GM13976 (cell line): ENCODE results near the gene ALDH3A1.
"Not testable (repeated sequence)": the region's sequence is repeated elsewhere in the genome, so short reads cannot be mapped to it uniquely, and the experiment has no call there.

ENCODE experiments used
- DNase-seq: peaks from one replicate; pipeline ENCODE4 v3.0.0; 2012; ENCODE audit warnings: low spot score
- in situ Hi-C: fragments of 300-500 bp; cut with MboI; formaldehyde crosslinking; loops from one replicate; pipeline ENCODE4 v1.12.0; 2022; ENCODE audit warnings: low sequenced_read_pairs, mixed read lengths, inconsistent platforms; ENCODE audit not compliant: unreplicated experiment
- TF ChIP-seq, protein P1 (sequence below): IDR thresholded peaks from 2 replicates; pipeline ENCODE4 v1.5.1; 2012; ENCODE audit warnings: borderline replicate concordance, mild to moderate bottlenecking; ENCODE audit not compliant: insufficient read depth; ENCODE audit errors: extremely low read depth, missing control alignments, control extremely low read depth

The ALDH3A1 gene

DNA sequence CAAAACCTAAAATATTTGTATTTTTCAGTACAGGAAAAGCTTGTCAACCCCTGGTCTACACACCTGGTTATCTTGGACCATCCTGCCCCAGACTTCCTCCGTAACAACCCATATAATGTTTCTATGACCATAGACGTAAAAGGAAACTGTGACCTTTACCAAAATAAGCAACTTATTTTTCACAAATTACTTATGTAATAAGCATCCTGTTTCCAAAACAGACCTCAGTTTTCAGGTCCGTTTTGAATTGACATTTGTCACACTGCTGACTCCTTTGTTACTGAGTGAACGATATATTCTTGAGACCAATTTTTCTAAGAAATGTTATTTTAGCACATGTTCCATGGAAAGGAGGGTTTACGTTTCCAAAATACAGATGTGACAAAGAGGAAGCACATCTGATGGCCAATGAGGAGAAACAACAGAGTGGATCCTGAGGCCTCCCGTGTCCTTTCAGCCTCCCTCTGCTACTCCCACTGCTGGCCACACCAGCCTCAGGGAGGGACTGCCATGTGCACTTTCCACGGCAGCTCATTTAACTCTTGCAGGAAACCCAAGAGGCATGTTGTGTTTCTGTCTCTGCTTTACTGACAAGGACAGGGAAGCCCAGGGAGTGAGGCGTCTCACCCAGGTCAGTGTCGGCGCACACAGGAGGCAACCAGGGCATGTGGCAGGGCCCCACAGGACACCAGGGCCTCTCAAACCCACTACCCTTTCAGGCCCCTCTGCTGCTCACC lies 20.1 kb upstream of the ALDH3A1 start:
- TF ChIP-seq, protein P1, sequence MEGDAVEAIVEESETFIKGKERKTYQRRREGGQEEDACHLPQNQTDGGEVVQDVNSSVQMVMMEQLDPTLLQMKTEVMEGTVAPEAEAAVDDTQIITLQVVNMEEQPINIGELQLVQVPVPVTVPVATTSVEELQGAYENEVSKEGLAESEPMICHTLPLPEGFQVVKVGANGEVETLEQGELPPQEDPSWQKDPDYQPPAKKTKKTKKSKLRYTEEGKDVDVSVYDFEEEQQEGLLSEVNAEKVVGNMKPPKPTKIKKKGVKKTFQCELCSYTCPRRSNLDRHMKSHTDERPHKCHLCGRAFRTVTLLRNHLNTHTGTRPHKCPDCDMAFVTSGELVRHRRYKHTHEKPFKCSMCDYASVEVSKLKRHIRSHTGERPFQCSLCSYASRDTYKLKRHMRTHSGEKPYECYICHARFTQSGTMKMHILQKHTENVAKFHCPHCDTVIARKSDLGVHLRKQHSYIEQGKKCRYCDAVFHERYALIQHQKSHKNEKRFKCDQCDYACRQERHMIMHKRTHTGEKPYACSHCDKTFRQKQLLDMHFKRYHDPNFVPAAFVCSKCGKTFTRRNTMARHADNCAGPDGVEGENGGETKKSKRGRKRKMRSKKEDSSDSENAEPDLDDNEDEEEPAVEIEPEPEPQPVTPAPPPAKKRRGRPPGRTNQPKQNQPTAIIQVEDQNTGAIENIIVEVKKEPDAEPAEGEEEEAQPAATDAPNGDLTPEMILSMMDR, result no peak
- DNase-seq, result peak; percentile 58
- in situ Hi-C loops, result loop anchor here (10.0 kb wide), 1 partner anchor 403 kb away; the partner anchor contains the start of gene B9D1

DNA sequence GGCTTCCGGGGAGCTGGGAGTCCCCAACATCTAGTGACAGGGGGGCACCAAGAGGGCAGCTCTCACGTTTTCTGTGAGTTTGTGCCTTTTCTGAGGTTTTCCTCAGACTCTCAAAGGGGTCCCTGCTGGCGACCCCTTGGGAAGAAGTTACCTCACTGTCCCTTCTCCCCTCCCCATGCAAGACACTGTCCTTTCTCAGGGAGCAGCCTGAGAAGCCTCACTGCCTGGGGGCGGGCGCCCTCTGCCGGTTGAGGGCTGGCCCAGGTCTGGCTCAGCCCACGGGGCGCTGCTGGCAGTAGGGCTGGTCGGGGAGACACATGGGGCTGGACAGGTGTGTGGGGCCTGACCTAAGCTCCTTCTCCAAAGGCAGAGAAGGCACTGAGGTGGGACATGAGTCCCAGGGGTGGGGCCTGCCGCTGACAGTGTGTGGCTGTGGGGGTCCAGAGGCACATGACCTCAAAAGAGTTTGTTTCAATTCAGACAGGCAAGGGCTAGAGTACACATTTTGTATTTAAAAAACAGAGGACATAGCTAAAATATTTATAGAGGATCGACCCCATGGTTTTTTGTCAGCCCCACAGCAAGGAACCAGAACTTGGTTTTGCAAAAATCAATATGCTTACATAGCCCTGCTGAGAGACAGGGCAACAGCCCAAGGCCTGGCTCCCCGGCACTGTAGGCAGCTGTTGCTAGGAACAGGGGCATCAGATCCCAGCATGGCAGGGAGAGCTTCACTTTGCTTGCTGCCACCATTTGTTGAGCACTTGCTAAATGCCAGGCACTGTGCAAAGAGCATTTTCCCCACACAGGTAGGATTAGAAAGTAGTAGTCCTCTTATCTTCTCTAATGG lies 18.5 kb upstream of the ALDH3A1 start:
- in situ Hi-C loops, result loop anchor here (10.0 kb wide), 1 partner anchor 402 kb away; the partner anchor contains the start of gene B9D1
- TF ChIP-seq, protein P1, result peak; percentile 99
- peak; percentile 89 for DNase-seq

DNA sequence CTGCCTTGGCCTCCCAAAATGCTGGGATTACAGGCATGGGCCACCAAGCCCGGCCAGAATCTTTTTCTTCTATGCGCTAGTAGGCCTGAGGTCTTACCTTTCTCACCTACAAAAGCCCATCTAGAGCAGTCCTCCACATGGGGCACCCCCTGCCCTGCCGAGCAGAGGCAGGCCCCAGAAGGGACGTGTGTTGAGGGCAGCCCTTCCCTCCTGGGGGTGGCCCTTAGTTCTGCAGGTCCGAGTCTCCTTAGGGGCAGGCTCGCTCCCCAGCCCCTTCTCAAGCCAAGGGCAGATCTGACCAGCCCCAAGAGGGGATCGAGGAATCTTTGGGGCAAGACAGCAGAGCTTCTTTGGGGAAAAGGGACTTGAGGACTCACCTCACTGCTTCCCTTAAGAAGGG lies 17.9 kb upstream of the ALDH3A1 start:
- TF ChIP-seq, protein P1, result no peak
- in situ Hi-C loops, result loop anchor here (10.0 kb wide), 1 partner anchor 401 kb away; the partner anchor contains the start of gene B9D1
- DNase-seq, result peak; percentile 10

DNA sequence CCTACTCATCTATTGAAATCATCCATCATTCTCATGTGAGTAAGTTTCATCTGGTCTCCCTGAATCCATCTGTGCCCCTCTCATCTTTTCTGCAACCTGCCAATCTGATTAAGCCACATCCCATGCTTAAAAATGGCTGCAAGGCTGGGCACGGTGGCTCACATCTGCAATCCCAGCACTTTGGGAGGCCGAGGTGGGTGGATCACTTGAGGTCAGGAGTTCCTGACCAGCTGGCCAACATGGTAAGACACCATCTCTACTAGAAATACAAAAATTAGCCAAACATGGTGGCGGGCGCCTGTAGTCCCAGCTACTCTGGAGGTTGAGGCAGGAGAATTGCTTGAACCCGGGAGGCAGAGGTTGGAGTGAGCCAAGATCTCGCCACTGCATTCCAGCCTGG lies 15.9 kb upstream of the ALDH3A1 start:
- DNase-seq, result not testable (repeated sequence)
- in situ Hi-C loops, result loop anchor here (5.0 to 10.0 kb wide), 2 partner anchors 247 to 399 kb away; partner anchors contain the start of gene B9D1

DNA sequence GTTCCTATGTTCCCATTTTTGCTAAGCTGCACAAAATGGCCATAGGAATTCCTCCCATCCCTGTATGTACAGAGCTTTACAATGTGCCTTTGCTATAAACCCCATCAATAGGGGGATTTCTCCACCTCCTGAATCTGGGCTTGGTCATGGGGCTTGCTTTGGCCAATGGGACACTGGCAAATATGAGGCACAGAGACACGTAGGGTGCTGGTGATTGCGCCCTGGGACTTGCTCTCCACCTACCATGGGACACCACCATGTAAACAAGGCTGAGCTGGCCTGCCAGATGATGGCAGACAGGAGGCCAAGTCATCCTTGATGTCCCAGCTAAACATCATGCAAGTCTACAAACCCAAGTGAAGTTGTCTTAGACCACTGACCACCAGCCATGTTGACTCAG lies 15.3 kb upstream of the ALDH3A1 start:
- in situ Hi-C loops, result loop anchor here (5.0 to 10.0 kb wide), 2 partner anchors 246 to 399 kb away; partner anchors contain the start of gene B9D1
- TF ChIP-seq, protein P1, result no peak
- DNase-seq, result peak; percentile 16

DNA sequence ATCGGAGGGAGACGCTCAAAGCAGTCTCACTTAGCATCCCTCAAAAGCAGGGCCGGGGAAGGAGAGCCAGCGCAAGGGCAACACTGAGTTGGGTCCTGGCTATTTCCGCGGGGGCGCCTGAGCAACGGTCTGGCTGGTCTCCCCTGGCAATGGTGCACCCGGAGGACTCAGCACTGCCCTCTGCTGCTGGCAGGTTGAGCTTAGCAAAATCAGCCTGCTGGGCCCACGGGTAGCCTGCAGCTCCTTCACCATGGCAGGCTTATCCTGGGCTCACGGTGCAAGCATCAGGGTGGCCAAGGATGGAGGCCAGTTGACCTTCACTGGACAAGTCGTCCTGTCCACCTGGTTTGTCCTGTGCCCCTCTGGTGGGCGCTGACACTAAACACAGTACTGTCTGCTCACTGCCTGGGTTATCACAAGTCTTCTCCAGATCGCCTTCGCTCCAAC lies 14.4 kb upstream of the ALDH3A1 start:
- in situ Hi-C loops, result loop anchor here (5.0 to 10.0 kb wide), 2 partner anchors 245 to 398 kb away; partner anchors contain the start of gene B9D1
- DNase-seq, result peak; percentile 80

More for the DNA sequence above, 14.4 kb upstream of the ALDH3A1 start:
- TF ChIP-seq, protein P1, result peak; percentile 74
